ENCODE data around the gene HPSE2.

Gene HPSE2

GRCh38 chr10:98676895-98677294, 558.8 kb downstream of the HPSE2 start:
- DNase-seq (ENCODE audit: low read depth) = no peak

GRCh38 chr10:98675902-98676301, 559.8 kb downstream of the HPSE2 start:
- no peak for DNase-seq (ENCODE audit: low read depth)

- no peak for DNase-seq (ENCODE audit: low read depth)
Observed at GRCh38 chr10:98673171-98673782, 562.4 kb downstream of the HPSE2 start.

- no peak for DNase-seq (ENCODE audit: low read depth)
Observed at GRCh38 chr10:98667081-98667480, 568.6 kb downstream of the HPSE2 start.

GRCh38 chr10:98666276-98666675, 569.4 kb downstream of the HPSE2 start:
- no peak for DNase-seq (ENCODE audit: low read depth)

GRCh38 chr10:98664329-98665042, 571.2 kb downstream of the HPSE2 start:
- DNase-seq (ENCODE audit: low read depth) = no peak

- no peak for DNase-seq (ENCODE audit: low read depth)
Observed at GRCh38 chr10:98659951-98660350, 575.7 kb downstream of the HPSE2 start.

- DNase-seq (ENCODE audit: low read depth) = no peak
Observed at GRCh38 chr10:98655492-98655891, 580.2 kb downstream of the HPSE2 start.

GRCh38 chr10:98649170-98649569, 586.5 kb downstream of the HPSE2 start:
- DNase-seq (ENCODE audit: low read depth) = no peak

GRCh38 chr10:98646998-98647917, 588.4 kb downstream of the HPSE2 start:
- no peak for DNase-seq (ENCODE audit: low read depth)

GRCh38 chr10:98644466-98644865, 591.2 kb downstream of the HPSE2 start:
- DNase-seq (ENCODE audit: low read depth) = no peak

- no peak for DNase-seq (ENCODE audit: low read depth)
Observed at GRCh38 chr10:98642281-98642680, 593.4 kb downstream of the HPSE2 start.

GRCh38 chr10:98638920-98639319, 596.7 kb downstream of the HPSE2 start:
- no peak for DNase-seq (ENCODE audit: low read depth)

- DNase-seq (ENCODE audit: low read depth) = no peak
Observed at GRCh38 chr10:98636921-98637329, 598.7 kb downstream of the HPSE2 start.

GRCh38 chr10:98632456-98633150, 603.0 kb downstream of the HPSE2 start:
- no peak for DNase-seq (ENCODE audit: low read depth)

GRCh38 chr10:98628206-98628605, 607.4 kb downstream of the HPSE2 start:
- DNase-seq (ENCODE audit: low read depth) = no peak

GRCh38 chr10:98627711-98628110, 607.9 kb downstream of the HPSE2 start:
- no peak for DNase-seq (ENCODE audit: low read depth)

- no peak for DNase-seq (ENCODE audit: low read depth)
Observed at GRCh38 chr10:98624963-98625362, 610.7 kb downstream of the HPSE2 start.

GRCh38 chr10:98623176-98623575, 612.5 kb downstream of the HPSE2 start:
- DNase-seq (ENCODE audit: low read depth) = no peak

- no peak for DNase-seq (ENCODE audit: low read depth)
Observed at GRCh38 chr10:98621630-98622029, 614.0 kb downstream of the HPSE2 start.

GRCh38 chr10:98620503-98620902, 615.1 kb downstream of the HPSE2 start:
- no peak for DNase-seq (ENCODE audit: low read depth)

- no peak for DNase-seq (ENCODE audit: low read depth)
Observed at GRCh38 chr10:98619446-98619845, 616.2 kb downstream of the HPSE2 start.
